GM03348 (cell line): ENCODE results near the gene SPATA31E1.
"Not testable (repeated sequence)": the region's sequence is repeated elsewhere in the genome, so short reads cannot be mapped to it uniquely, and the experiment has no call there.

Experiments used
- DNase-seq: peaks from one replicate; pipeline ENCODE4 v3.0.0; 2012; ENCODE audit warnings: low spot score

Gene SPATA31E1

DNA sequence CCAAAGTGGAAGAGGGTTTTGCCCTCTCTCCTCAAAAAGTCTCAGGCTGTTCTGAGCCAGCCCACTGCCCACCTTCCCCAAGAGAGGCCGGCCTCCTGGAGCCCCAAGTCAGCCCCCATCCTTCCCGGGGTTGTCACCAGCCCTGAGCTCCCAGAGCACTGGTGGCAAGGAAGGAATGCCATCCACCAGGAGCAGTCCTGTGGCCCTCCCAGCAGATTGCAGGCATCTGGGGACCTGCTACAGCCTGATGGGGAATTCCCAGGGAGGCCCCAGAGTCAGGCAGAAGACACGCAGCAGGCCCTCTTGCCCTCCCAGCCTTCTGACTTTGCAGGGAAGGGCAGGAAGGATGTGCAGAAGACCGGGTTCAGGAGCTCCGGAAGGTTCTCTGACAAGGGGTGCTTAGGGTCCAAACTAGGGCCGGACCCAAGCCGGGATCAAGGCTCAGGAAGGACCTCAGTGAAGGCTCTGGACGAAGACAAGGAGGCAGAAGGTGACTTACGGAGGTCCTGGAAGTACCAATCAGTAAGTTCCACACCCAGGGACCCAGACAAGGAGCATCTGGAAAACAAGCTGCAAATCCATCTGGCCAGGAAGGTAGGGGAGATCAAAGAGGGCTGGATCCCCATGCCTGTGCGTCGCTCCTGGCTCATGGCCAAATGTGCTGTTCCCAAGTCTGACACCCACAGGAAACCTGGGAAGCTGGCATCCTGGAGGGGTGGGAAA is 3.7 kb downstream of the SPATA31E1 start:
- no peak for DNase-seq

DNA sequence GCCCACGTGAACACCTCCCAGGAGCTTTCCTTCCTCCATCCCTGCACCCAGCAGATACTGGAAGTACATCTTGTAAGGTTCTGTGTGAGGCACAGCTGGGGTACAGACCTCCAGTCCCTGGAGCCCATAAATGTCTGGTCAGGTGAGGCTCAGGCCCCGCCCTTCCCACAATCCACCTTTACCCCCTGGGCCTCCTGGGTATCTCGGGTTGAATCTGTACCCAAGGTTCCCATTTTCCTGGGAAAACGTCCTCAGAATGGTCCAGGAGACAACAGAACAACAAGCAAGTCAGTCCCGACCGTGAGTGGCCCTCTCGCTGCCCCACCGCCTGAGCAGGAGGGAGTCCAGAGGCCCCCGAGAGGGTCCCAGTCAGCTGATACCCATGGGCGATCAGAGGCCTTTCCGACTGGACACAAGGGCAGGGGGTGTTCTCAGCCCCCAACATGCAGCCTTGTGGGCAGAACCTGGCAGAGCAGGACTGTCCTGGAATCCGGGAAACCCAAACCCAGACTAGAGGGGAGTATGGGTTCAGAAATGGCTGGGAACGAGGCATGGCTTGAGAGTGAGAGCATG is 4.3 kb downstream of the SPATA31E1 start:
- DNase-seq, result no peak

DNA sequence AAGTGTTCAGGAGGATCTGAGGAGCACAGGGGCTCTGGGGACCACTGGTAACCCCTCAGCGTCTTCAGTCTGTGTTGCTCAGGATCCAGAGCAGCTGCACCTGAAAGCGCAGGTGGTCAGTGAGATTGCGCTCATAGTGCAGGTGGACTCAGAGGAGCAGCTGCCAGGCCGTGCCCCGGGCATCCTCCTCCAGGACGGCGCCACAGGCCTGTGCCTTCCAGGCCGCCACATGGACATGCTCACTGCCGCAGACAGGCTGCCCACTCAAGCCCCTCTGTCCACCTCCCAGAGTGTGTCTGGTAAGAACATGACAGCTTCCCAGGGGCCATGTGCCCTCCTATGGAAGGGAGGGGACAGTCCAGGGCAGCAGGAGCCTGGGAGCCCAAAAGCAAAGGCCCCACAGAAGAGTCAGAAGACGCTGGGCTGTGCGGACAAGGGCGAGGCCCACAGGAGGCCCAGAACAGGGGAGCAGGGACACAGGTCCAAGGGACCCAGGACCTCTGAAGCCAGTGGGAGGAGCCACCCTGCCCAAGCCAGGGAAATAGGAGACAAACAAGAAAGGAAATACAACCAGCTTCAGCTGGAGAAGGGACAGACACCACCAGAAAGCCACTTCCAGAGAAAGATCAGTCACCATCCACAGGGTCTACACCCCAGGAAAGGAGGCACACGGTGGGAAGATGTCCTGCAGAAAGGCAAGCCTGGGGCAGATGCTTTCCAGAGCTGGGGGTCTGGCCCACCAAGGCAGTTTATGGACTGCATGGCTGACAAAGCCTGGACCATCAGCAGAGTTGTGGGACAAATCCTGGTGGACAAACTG is 5.2 kb downstream of the SPATA31E1 start:
- no peak for DNase-seq

DNA sequence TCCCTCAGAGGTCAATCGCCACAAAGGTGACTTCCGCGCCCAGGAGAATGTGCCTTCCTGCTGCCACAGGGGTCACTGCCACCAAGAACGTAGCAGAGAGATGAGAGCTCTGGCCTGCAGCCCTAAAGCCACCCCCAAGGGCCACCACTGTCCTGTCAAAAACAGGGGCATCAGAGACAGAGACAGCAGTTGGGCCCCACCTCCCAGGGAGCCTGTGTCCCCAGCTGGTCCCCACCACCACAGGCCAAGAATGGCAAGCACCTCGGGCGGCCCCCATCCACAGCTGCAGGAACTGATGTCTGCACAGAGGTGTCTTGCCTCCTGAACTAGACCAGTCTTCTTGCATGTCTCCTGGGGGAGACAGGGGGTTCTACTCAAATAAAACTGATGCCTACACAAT is 5.8 kb downstream of the SPATA31E1 start:
- no peak for DNase-seq

DNA sequence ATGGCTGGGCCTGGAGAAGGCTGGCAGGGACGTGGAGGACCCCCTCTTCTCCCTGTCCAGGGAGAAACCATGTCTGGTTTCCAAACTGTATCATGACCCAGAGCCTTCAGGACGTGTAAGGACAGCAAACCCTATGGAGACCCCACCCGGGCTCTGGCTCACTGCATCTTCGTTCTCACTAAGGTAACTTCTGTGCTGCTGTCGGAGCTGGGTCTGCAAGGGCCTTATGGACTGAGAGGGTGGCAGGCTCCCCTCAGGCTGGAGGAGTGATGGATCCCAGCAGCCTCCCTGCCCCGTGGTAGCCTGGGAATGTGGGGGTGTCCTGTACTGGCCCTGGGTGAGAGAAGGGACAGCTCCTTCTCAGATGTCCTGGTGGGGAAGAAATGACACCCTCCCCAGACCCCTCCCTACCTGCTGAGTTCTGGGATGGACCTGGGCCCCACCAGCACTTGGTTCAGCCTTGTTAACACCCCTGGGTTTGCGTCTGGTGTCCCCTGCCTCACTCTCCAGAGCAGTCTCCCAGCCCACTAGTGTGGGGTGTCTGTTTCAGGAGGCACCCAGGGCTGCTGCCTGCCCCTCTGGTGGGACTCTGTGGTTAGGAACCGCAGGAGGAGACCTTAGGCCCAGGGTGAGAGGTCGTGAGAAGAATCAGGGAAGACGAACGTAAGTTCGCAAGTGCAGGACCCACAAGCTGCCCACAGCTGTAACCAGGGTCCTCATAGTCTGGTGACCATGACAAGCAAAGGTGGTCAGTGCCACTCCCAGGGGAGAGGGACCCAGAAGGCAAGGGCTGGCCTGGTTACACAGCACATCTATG is 6.6 kb downstream of the SPATA31E1 start:
- DNase-seq, result no peak

DNA sequence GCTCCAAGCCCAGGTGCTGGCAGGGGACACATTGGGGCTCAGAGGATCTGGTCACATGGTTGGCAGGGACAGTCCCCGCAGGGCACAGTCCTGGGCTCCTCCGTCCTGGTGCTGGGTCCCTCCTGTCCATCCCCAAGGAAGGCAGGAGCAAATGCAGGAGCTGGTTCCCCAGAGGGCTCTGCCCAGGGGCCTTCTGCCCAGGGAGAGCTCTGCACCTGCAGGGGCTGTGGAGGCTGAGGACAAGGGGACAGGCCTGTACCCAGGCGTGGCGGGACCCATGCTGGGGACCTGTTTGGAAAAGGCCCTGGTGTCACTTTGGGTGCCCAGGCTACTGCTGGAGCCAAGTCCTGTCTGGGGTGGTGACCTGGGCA is 7.2 kb downstream of the SPATA31E1 start:
- DNase-seq, result no peak

DNA sequence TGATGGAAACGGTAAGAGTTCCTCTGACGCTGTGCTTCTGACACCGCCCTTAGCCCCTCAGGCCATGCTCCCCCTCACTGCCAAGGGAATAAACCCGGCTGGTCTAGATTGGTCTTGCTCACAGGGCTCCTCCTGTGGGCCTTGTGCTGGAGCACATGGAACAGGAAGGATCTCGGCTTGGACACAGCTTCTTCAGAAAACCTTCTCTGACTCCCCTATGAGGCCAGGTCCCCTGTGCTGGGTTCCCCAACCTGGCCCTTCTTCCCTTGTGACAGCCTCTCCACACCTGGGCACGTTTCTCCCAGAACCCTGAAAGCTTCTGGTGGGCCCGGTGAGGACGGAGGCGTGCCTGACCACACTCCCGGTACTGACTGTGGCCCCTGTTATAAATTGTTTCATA is 8.2 kb downstream of the SPATA31E1 start:
- peak; percentile 2 for DNase-seq

DNA sequence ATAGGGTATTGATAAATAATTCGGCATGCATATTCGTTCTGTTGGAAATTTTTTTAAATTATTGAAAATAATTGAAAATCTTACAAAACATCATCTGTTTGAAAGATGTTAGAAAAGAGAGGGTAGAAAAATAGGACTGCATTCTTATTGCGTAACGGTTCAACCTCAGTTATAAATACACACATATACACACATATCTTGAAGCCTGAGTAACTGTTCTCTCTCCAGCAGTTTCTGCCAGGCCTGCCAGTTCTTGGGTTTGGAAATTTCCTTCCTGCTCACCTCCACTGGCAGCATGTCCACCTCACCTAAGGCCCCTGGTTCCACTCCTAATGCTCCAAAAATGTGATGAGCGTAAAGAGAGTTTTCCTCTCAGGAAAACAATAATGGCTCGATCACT is 9.1 kb downstream of the SPATA31E1 start:
- DNase-seq, result peak; percentile 20

DNA sequence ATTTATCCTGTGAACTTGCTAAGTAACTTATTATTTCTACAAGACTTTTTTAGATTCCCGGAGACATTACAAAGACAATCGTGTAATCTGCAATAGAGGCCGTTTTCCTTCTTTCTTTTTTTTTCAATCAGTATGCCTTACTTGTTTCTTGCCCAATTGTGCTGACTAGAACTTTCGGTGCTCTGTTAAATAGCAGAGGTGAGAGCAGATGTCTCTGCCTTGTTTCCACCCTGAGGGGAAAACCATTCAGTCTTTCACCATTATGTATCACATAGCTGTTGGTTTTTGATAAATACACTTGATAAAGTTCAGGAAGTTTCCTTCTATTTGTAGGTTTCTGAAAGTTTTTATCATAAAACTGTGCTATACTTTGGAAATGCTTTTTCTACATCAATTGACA is 10.3 kb downstream of the SPATA31E1 start:
- DNase-seq, result no peak

DNA sequence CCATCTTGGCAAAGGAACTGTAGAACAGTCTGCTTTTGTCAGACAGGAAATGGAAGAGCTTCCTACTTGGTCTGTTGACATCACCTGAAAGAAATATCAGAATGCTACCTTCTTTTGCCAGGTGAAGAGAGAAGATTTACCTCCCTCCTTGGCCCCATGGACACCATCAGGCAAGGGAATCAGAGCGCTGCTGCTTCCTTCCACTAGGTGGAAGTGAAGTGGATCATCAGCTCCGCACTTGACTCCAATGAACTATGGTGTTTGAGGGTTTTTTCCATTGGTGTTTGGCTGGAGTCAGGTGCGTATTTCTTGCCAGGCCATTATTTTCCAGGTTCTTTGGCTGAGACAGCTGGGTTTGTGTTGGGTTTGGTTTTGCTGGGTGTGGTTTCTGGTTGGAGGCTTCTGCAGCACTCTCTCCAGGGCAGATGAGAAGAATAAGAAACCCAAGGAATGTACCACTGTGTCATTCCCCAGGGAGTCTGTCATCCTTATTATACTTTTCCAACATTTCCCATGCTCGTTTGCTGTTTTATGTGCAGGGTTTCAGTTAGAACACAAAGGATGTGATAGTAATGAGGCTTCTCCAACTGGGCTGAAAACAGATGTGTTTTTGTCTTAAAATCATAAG is 12.4 kb downstream of the SPATA31E1 start:
- DNase-seq, result no peak

DNA sequence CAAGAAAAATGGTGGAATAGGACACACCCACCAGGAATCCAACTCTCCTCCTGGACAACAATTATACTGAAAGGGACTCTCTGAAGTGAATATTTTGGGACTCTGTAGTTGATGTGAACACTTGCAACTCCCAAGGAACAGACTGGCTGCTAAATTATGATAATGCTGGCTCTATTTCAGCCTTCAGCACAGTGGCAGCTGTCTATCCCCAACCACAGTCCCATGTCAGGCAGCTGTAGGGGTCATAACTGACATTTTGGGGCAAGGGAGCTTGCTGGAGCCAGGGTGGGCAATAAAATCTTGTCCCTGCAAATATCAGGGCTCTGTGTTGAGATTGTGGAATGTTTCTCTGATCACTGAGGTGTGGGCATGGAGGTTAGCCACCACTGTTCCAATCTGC is 14.2 kb downstream of the SPATA31E1 start:
- no peak for DNase-seq

DNA sequence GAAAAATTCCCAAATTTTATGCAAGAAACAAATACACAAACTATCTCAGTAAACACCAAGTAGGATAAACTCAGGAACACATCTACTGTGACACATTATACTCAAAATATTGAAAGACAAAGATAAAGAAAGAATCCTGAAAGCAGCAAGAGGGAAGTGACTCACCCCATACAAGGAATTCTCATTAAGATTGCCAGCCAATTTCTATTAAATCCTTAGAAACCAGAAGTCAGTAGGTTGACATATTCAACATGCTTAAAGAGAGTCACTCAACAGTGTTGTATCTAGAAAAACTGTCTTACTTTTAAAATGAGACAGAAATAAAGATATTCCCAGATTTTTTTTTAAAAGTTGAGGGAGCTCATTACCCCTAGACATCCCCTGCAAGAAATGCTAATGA is 15.5 kb downstream of the SPATA31E1 start:
- DNase-seq, result peak; percentile 31

DNA sequence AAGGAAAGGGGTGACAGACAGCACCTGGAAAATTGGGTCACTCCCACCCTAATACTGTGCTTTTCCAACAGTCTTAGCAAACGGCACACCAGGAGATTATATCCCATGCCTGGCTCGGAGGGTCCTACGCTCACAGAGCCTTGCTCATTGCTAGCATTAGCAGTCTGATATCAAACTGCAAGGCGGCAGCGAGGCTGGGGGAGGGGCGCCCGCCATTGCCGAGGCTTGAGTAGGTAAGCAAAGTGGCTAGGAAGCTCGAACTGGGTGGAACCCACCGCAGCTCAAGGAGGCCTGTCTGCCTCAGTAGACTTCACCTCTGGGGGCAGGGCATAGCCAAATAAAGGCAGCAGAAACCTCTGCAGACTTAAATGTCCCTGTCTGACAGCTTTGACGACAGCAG is 19.7 kb downstream of the SPATA31E1 start:
- DNase-seq, result not testable (repeated sequence)

DNA sequence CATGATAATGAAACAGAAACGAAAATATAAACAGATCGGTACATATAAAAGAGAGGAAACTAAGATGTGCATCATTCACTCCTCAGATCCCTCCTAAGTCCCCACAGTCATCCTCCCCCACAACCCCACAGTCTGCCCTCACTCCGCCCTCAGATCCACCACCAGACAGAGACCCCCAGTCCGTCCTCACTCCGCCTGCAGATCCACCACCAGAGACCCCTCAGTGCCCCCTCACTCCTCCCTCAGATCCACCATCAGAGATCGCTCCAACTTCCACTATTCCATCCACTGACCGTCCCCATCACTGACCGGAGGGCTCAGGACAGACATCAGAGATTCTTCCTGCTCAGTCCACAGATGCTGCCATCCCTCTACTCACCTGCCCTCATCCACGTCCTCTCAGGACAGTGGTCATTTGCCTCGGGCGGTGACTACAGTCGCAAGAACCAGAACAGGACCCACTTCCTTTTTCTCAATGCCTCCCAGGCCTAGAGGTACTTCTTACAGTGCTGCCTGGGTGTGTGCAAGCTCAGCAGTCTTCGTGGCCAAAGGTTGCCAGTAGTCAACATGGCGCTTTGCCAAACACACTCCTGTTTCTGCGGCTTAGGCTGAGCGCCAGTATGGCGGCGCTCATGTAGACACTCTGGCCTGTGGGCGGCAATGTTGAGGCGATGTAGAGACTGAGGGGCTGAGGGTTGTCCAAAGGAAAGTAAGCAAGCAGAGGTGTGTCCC is 26.8 kb downstream of the SPATA31E1 start:
- DNase-seq, result no peak

DNA sequence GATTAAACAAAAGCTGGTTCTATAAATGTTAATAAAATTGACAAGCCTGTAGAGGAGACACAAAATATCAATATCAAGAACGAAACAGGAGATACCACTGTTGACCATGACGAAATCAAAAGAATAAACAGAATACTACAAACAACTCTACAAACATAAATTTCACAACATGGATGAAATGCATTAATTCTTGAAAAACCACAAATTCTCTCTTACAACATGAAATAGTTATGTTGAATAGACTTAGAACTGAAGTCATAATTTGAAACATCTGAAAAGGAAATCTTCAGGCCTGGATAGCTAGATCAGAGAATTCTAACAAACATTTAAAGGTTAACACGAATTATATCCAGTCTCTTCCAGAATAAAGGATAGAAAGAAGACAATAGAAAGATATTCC is 28.1 kb downstream of the SPATA31E1 start:
- DNase-seq, result peak; percentile 36

DNA sequence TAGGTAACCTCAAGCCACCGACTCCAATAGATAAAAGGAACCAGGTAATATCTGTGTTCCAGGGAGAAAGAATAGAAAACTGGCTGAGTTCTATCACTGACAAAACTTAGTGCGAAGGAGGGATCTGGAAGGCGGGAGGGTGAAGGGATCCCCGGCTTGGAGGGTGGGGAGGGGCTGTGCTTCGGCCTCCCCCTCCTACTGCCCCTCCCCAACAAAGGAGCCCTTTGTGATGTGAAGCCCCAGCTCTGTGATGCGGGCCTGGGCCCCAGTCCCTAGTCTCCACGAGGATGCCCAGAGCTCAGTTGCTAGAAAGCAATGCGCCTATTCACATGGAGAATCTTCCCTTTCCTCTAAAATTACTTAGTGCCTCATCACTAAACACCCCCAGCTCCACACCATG is 35.0 kb downstream of the SPATA31E1 start, which contains the start of gene SPATA31C1:
Gene SPATA31C1 (plus strand): TSS at position 301 of the 400 bp plus-strand sequence.
- DNase-seq, result not testable (repeated sequence)

DNA sequence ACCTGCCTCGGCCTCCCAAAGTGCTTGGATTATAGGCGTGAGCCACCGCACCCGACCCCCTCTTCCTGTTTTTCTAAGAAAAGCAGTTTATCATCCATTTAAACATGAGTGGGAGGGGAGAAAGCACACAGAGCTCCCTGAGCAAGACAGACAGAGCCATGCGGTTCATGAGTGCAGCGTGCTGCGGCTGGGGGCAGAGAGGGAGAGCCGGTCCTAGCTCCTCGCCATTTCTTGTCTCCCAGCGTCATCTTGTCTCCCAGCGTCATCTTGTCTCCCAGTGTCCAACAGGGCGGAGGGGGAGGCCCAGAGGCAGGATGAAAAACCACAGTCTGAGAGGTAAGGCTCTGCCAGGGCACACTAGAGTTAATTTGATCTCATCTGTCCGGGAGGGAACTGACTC is 36.3 kb downstream of the SPATA31E1 start:
- DNase-seq, result not testable (repeated sequence)

DNA sequence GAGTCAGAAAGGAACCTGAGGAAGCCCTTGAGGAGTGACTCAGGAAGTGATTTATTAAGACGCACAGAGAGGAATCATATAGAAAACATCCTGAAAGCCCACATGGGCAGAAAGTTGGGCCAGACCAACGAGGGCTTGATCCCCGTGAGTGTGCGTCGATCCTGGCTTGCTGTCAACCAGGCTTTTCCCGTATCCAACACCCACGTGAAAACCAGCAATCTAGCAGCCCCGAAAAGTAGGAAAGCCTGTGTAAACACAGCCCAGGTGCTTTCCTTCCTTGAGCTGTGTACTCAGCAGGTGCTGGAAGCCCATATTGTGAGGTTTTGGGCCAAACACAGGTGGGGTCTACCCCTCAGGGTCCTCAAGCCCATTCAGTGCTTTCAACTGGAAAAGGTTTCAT is 38.9 kb downstream of the SPATA31E1 start:
- not testable (repeated sequence) for DNase-seq

DNA sequence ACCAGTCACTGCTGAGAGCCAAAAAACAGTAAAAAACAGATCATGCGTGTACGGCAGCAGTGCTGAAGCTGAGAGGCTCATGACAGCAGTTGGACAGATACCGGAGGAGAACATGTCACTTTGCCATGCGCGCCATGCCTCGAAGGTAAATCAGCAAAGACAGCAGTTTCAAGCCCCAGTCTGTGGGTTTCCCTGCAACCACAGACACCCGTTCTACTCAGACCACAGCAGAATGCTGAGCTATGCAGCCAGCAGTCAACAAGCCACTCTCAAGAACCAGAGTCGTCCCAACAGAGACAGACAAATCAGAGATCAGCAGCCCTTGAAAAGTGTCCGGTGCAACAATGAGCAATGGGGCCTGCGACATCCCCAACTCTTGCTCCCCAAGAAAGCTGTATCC is 40.3 kb downstream of the SPATA31E1 start:
- not testable (repeated sequence) for DNase-seq

DNA sequence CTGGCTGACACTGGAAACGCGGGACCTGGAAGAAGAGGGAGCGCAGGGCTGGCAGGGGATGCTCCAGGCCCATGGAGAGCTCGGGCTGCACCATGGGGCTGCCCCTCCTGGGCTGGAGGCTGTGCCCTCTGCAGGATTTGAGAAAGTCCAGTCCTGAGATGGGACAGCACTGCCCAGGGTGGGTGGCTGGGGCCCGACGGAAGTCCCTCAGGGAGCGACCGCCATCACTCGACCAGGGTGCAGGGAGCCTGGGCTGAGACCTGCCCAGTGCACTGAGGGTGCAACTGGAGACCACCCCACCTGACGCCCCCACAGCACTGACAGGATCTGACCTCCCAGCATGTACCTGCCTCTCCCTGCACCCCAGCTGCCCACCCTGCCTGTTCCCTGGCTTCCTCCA is 42.2 kb downstream of the SPATA31E1 start:
- DNase-seq, result not testable (repeated sequence)

DNA sequence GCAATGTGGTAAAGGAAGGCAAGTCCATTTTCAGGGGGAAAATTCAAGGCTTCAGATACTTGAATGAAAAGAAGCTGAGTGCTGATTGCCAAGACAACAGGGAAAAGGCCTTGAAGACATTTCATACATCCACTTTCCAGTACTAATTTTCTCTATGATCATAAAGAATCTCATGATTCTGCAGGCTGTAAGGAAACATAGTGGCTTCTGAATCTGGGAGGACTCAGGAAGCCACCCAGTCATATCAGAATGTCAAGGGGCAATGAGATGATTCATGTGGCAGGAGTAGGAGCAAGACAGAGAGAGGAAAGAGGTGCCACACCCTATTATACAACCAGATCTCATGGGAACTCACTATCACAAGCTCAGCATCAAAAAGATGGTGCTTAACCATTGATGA is 46.5 kb downstream of the SPATA31E1 start:
- not testable (repeated sequence) for DNase-seq
